ENCODE results near the gene EVI5.

DNA sequence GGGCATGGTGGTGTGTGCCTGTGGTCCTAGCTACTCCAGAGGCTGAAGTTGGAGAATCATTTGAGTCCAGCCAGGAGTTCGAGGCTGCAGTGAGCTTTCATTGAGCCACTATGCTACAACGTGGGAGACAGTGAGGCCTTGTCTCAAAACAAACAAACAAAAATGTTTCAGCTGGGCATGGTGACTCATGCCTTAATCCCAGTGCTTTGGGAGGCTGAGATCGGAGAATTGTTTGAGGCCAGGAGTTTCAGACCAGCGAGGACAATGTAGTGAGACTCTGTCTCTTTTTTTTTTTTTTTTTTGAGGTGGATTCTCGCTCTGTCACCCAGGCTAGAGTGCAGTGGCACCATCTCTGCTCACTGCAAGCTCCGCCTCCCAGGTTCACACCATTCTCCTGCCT lies 41.9 kb upstream of the EVI5 start:
- no peak for TF ChIP-seq POLR2A (IDR thresholded peaks at IDR 0.05)
- TF ChIP-seq, protein P1, sequence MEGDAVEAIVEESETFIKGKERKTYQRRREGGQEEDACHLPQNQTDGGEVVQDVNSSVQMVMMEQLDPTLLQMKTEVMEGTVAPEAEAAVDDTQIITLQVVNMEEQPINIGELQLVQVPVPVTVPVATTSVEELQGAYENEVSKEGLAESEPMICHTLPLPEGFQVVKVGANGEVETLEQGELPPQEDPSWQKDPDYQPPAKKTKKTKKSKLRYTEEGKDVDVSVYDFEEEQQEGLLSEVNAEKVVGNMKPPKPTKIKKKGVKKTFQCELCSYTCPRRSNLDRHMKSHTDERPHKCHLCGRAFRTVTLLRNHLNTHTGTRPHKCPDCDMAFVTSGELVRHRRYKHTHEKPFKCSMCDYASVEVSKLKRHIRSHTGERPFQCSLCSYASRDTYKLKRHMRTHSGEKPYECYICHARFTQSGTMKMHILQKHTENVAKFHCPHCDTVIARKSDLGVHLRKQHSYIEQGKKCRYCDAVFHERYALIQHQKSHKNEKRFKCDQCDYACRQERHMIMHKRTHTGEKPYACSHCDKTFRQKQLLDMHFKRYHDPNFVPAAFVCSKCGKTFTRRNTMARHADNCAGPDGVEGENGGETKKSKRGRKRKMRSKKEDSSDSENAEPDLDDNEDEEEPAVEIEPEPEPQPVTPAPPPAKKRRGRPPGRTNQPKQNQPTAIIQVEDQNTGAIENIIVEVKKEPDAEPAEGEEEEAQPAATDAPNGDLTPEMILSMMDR (IDR thresholded peaks at IDR 0.05) = no peak
